ENCODE measurements around the gene URI1.

DNA sequence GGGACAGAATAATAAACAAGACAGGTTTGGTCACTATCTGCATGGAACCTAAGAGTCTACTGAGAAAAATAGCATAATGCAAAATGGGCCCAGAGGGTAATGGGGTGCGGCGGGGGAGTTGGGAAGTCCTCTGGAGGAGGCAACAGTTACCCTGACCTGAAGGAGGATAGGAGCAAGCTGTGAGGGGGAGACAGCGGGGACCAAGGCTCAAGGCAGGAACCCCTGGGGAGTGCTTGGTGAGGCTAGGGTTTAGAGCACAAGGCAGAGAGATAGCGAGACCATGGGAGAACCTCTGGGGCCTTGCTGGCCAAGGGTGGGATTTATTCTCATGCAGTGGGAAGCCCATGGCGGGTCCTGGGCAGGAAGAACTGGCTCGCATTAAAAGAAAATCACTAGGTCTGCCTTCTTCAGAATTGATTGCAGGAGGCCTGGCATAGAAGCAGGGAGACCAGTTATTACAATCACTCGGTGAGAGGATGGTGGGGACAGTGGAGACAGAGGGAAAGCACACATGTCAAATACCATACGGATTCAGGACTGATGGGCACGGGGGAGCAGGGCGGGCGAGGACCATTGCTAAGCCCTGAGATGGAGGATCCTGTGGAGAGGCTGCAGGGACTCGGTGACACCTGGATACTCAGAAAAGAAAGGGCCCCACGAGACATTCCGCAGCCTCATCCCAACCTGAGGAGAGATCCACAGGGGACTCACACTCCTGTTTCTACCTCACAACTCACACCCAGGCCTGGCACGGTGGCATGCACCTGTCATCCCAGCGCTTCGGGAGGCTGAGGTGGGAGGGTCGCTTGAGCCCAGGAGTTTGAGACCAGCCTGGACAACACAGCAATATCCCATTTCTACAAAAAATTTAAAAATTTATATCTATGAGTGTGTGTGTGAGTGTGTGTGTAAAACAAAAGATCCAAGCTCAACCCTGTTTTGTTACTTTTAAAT is 110.4 kb downstream of the URI1 start:
- TF ChIP-seq CTCF (conservative IDR thresholded peaks at IDR 0.05; ENCODE audit: low read depth, low read length): no peak
- no peak for TF ChIP-seq EZH2 (IDR thresholded peaks at IDR 0.05; ENCODE audit: low read length, unreplicated experiment)
